Duodenal mucosa (tissue), 2 donors: ENCODE data around the gene NFKB1.
"Not testable (repeated sequence)": the region's sequence is repeated elsewhere in the genome, so short reads cannot be mapped to it uniquely, and the experiment has no call there.

Experiments
- H3K27ac ChIP-seq: one replicate; pipeline ENCODE4 v1.7.0; 2013; ENCODE audit warnings: low read depth, low read length
- H3K27me3 ChIP-seq, 2 donors: one replicate each; pipeline ENCODE4 v1.7.0; 2013; ENCODE audit warnings: low read length in 2 of 2, control low read depth in 1 of 2; ENCODE audit not compliant: insufficient read depth in 2 of 2, control insufficient read depth in 1 of 2
- H3K36me3 ChIP-seq, 2 donors: one replicate each; pipeline ENCODE4 v1.7.0; 2013; ENCODE audit warnings: low read length in 2 of 2, control low read depth in 1 of 2; ENCODE audit not compliant: insufficient read depth in 2 of 2, control insufficient read depth in 1 of 2
- H3K4me1 ChIP-seq, 2 donors: one replicate each; pipeline ENCODE4 v1.7.0; 2013; ENCODE audit warnings: low read length in 2 of 2, control low read depth in 1 of 2; ENCODE audit not compliant: insufficient read depth in 2 of 2, control insufficient read depth in 1 of 2
- H3K4me3 ChIP-seq, 2 donors: one replicate each; pipeline ENCODE4 v1.7.0; 2013; ENCODE audit warnings: low read length in 2 of 2, low read depth in 1 of 2
- H3K9ac ChIP-seq, 2 donors: one replicate each; pipeline ENCODE4 v1.7.0; 2013; ENCODE audit warnings: low read length in 2 of 2, low read depth in 1 of 2
- H3K9me3 ChIP-seq, 2 donors: one replicate each; pipeline ENCODE4 v1.7.0; 2013; ENCODE audit warnings: low read length in 2 of 2, control low read depth in 1 of 2; ENCODE audit not compliant: control insufficient read depth in 1 of 2

The NFKB1 gene

GRCh38 chr4:102473476-102473875 lies 27.7 kb upstream of the NFKB1 start:
- Histone ChIP-seq H3K4me3 (no peak overlapping the region), H3K9me3 (no peaks in the 10 kb centered on the region), H3K27me3 (no peaks in the 10 kb centered on the region), H3K27ac (no peak overlapping the region), H3K4me1 (peaks cover 2 to 3% of the 10 kb centered on the region in 2 donors), H3K36me3 (no peaks in the 10 kb centered on the region), H3K9ac (no peak overlapping the region)

GRCh38 chr4:102474736-102475504 lies 26.2 kb upstream of the NFKB1 start:
- Histone ChIP-seq H3K9ac (no peak overlapping the region), H3K27me3 (no peaks in the 10 kb centered on the region), H3K9me3 (no peaks in the 10 kb centered on the region), H3K4me3 (no peak overlapping the region), H3K36me3 (no peaks in the 10 kb centered on the region), H3K27ac (no peak overlapping the region), H3K4me1 (peaks cover 2 to 3% of the 10 kb centered on the region in 2 donors)

GRCh38 chr4:102477657-102478056 lies 23.5 kb upstream of the NFKB1 start:
- H3K9ac ChIP-seq: no peak overlapping the region
- no peak overlapping the region for H3K27ac ChIP-seq

GRCh38 chr4:102478186-102478585 lies 23.0 kb upstream of the NFKB1 start:
- Histone ChIP-seq H3K36me3 (no peaks in the 10 kb centered on the region), H3K27me3 (no peaks in the 10 kb centered on the region), H3K27ac (no peak overlapping the region), H3K9ac (no peak overlapping the region), H3K9me3 (no peaks in the 10 kb centered on the region), H3K4me1 (peaks cover 0 to 3% of the 10 kb centered on the region in 2 donors), H3K4me3 (no peak overlapping the region)

More at GRCh38 chr4:102477657-102478056, 23.5 kb upstream of the NFKB1 start:
- H3K4me3 ChIP-seq: no peak overlapping the region
- no peaks in the 10 kb centered on the region for H3K9me3 ChIP-seq
- H3K4me1 ChIP-seq: peaks cover 0 to 3% of the 10 kb centered on the region in 2 donors
- no peaks in the 10 kb centered on the region for H3K36me3 ChIP-seq
- no peaks in the 10 kb centered on the region for H3K27me3 ChIP-seq

GRCh38 chr4:102479832-102480231 lies 21.3 kb upstream of the NFKB1 start:
- H3K36me3 ChIP-seq, H3K4me1 ChIP-seq, H3K4me3 ChIP-seq, H3K27me3 ChIP-seq, H3K9ac ChIP-seq, H3K27ac ChIP-seq, H3K9me3 ChIP-seq: not testable (repeated sequence)

- H3K27ac ChIP-seq: no peak overlapping the region
- no peaks in the 10 kb centered on the region for H3K36me3 ChIP-seq
- H3K27me3 ChIP-seq: no peaks in the 10 kb centered on the region
- no peak overlapping the region for H3K4me3 ChIP-seq
- H3K9ac ChIP-seq: no peak overlapping the region
- H3K9me3 ChIP-seq: no peaks in the 10 kb centered on the region
- H3K4me1 ChIP-seq: no peaks in the 10 kb centered on the region
Observed at GRCh38 chr4:102483120-102483519, 18.0 kb upstream of the NFKB1 start.

- H3K27ac ChIP-seq, H3K4me3 ChIP-seq, H3K9me3 ChIP-seq, H3K36me3 ChIP-seq, H3K9ac ChIP-seq, H3K27me3 ChIP-seq, H3K4me1 ChIP-seq: not testable (repeated sequence)
Observed at GRCh38 chr4:102483990-102484692, 17.0 kb upstream of the NFKB1 start.

GRCh38 chr4:102492531-102493241 lies 8.5 kb upstream of the NFKB1 start:
- Histone ChIP-seq H3K36me3 (no peaks in the 10 kb centered on the region), H3K9me3 (no peaks in the 10 kb centered on the region), H3K9ac (no peak overlapping the region), H3K4me3 (no peak overlapping the region), H3K4me1 (peaks cover 6 to 9% of the 10 kb centered on the region in 2 donors), H3K27ac (no peak overlapping the region), H3K27me3 (no peaks in the 10 kb centered on the region)

GRCh38 chr4:102493257-102493656 lies 7.9 kb upstream of the NFKB1 start:
- Histone ChIP-seq H3K9ac (no peak overlapping the region), H3K4me3 (no peak overlapping the region), H3K27ac (no peak overlapping the region), H3K4me1 (peaks cover 6 to 9% of the 10 kb centered on the region in 2 donors), H3K36me3 (no peaks in the 10 kb centered on the region), H3K9me3 (no peaks in the 10 kb centered on the region), H3K27me3 (no peaks in the 10 kb centered on the region)

- Histone ChIP-seq H3K27me3 (no peaks in the 10 kb centered on the region), H3K27ac (no peak overlapping the region), H3K36me3 (no peaks in the 10 kb centered on the region), H3K9ac (no peak overlapping the region), H3K9me3 (no peaks in the 10 kb centered on the region), H3K4me1 (peaks cover 6 to 9% of the 10 kb centered on the region in 2 donors), H3K4me3 (no peak overlapping the region)
Observed at GRCh38 chr4:102493794-102494193, 7.4 kb upstream of the NFKB1 start.
